NK-92 treated with Interleukin-12 subunit alpha and Interleukin-12 subunit beta, amount 100 ng/mL, for 24 hours (cell line): ENCODE results near the gene FTHL17.

Source experiments
- DNase-seq: peaks from one replicate; lab custom pipeline; 2025; lab: John Stamatoyannopoulos, UW

Gene FTHL17

DNA sequence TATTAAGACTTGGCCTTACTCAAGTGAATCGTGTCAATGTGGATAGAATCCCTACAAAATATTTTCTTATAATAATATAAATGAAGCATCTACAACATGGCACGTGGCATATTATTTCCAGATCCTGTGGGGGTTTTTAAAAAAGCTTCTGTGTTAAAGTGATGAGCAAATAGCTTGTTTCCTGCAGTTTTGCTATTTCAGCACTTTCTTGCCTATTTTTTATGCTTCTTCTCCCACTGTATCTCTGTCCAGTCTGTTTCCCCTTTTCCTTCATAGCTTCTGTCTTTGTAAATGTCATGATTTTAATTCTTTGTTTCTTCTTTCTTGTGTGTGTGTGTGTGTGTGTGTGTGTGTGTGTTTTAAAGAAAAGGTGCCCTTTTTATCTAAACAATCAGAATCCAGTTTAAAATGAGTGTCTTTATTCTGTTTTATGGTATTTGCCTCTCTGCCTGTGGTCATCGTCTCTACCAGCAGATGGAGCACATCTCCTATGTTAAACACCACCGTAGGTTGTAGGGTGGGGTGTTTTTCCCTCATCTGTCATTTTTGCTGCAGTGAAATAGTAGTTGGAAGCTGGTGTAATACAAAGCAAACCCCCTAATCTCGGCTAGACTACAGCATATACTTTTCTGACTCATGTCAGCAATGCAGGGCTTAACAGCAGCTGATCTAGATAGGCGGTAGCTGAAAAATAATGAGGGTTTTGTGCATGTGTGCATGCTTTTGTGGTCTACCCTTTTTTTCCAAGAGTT, 33.1 kb downstream of the FTHL17 start:
- no peak for DNase-seq

DNA sequence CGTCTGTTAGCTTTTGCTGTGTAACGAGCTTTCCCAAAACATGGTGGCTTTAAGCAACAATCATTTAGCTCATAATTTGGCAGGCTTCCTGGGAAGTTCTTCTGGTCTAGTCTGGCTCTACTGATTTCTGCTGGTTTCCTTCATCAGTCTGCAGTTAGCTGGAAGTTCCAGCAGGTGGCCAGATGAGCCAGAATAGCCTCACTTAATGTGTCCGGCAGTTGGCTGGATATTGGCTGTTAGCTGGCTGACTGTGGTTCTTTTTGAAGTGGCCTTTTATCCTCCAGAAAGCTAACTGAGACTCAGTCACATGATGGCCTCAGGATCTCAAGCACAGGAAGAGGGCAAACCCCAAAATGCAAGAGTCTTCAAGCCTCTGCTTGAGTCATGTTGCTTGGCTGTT, 34.9 kb downstream of the FTHL17 start:
- DNase-seq, result no peak

DNA sequence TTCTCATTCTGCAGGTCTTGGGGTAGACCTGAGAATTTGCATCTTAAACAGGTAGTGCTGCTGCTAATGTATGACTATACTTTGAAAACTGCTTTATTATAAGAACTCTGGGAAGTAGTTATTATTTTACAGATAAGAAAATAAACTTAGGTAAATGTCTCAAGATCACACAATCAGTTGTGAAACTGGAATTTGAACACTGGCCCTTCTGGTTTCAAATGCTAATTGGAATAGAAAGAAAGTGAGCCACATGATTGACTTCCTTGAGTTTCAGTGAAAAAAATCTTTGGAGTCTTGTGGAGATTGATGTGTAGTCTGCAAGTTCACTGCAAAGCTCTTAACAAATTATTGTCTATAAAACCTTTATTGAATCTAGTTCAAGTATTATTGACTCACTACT, 44.5 kb downstream of the FTHL17 start:
- no peak for DNase-seq

DNA sequence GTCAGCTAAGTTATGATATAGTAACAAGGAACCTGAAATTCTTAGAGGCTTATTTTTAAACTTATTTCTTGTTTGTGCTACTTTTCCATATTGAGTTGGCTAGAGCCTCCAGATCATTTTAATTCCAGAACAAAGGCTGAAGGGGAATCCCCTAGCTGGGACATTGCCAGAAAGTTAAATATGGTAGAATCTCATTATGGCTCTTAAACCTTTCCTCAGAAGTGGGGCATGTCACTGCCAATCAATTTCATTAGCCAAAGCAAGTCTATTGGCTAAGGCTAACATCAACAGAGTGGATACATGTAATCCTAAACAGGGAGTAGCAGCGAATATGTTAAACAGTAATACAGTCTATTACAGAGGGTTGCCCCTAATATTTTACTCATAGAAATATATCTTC, 47.0 kb downstream of the FTHL17 start:
- DNase-seq, result no peak

DNA sequence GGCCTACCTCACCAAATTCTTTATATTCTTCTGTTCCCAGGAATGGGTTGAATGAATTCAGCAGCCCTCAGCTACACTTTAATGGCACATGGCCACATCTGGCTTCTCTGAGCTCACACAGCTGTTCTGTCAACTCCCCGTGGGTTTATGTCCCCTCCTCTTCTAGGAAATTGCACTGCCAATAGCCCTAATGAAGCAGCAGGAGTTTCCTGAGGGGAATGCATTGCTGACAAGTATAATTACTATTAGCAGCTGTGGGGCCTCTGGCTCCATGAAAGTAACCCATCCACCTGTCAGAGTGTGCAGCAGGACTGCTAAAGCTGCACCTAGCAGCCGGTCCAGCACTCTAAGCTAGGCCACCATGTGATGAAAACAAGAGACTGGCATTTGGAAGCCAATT, 50.3 kb downstream of the FTHL17 start:
- DNase-seq, result no peak
